ENCODE results near the gene ITIH2.

ITIH2 gene

GRCh38 chr10:7722927-7723529, 19.9 kb downstream of the ITIH2 start:
- no peaks in the 10 kb centered on the region for H3K4me1 ChIP-seq (ENCODE audit: control insufficient read depth in 2 of 2, insufficient read depth in 1 of 2, low read depth in 1 of 2, low read length in 2 of 2)
- H2AFZ ChIP-seq (ENCODE audit: low read length), result no peak overlapping the region
- H3K9me3 ChIP-seq (replicated peaks in 1 of 2; ENCODE audit: control insufficient read depth in 2 of 2, insufficient read depth in 1 of 2, low read depth in 1 of 2, low read length in 2 of 2), result no peaks in the 10 kb centered on the region
- H3K14ac ChIP-seq (ENCODE audit: low read length), result no peak overlapping the region
- H2AK5ac ChIP-seq (ENCODE audit: low read depth, low read length), result no peak overlapping the region
- peak overlapping the region; percentile 18 for H2BK12ac ChIP-seq (ENCODE audit: low read length)
- no peak overlapping the region for H4K8ac ChIP-seq (ENCODE audit: low read depth, low read length)
- H3K18ac ChIP-seq (ENCODE audit: low read length), result no peak overlapping the region
- H2BK15ac ChIP-seq (ENCODE audit: low read length), result no peak overlapping the region
- WGBS, 2 donors (ENCODE audit: extremely low coverage in 2 of 2, insufficient read length in 2 of 2, insufficient replicate concordance in 1 of 2), result 97% methylated on average over 6 of the region's 18 CpGs; no CpG with 5 or more reads in 1 of the 2 donors
- no peaks in the 10 kb centered on the region for H3K36me3 ChIP-seq (replicated peaks in 1 of 2; ENCODE audit: control insufficient read depth in 2 of 2, insufficient read depth in 2 of 2, low read length in 2 of 2)
- no peak overlapping the region for H4K91ac ChIP-seq (ENCODE audit: low read depth, low read length, poor library complexity)
- no peak overlapping the region for H3K9ac ChIP-seq (ENCODE audit: low read depth, low read length, poor library complexity)
- peaks cover 0 to 5% (median 0%) of the 10 kb centered on the region in 3 experiments for H3K27me3 ChIP-seq (ENCODE audit: control insufficient read depth in 3 of 3, insufficient read depth in 3 of 3, low read depth in 1 of 3, low read length in 3 of 3)
- peak overlapping the region in 1 of 2 donors; percentile 61 for H3K4me3 ChIP-seq (ENCODE audit: low read length in 2 of 2)
- DNase-seq (ENCODE audit: low spot score), result no peak
- peak overlapping the region; percentile 22 for H3K23ac ChIP-seq (ENCODE audit: low read depth, low read length, poor library complexity)
- H3K79me1 ChIP-seq (ENCODE audit: low read depth, low read length), result no peaks in the 10 kb centered on the region
- no peak overlapping the region for H2BK120ac ChIP-seq (ENCODE audit: low read depth, low read length)
- no peak overlapping the region for H2BK5ac ChIP-seq (ENCODE audit: low read length)
- no peak overlapping the region for H3K4ac ChIP-seq (ENCODE audit: low read length)
- no peak overlapping the region for H3K27ac ChIP-seq (replicated peaks; ENCODE audit: low read length)
- H3K4me2 ChIP-seq (ENCODE audit: insufficient read depth, low read length, poor library complexity, severe bottlenecking), result no peak overlapping the region

- no peak overlapping the region for H4K8ac ChIP-seq (ENCODE audit: low read depth, low read length)
- H3K14ac ChIP-seq (ENCODE audit: low read length), result no peak overlapping the region
- no peaks in the 10 kb centered on the region for H3K9me3 ChIP-seq (replicated peaks in 1 of 2; ENCODE audit: control insufficient read depth in 2 of 2, insufficient read depth in 1 of 2, low read depth in 1 of 2, low read length in 2 of 2)
- no peak overlapping the region for H3K23ac ChIP-seq (ENCODE audit: low read depth, low read length, poor library complexity)
- no peak overlapping the region for H2BK12ac ChIP-seq (ENCODE audit: low read length)
- no peak overlapping the region for H2BK15ac ChIP-seq (ENCODE audit: low read length)
- no CpG with 5 or more reads among the region's 13 CpGs for WGBS, 2 donors (ENCODE audit: extremely low coverage in 2 of 2, insufficient read length in 2 of 2, insufficient replicate concordance in 1 of 2)
- H3K36me3 ChIP-seq (replicated peaks in 1 of 2; ENCODE audit: control insufficient read depth in 2 of 2, insufficient read depth in 2 of 2, low read length in 2 of 2), result no peaks in the 10 kb centered on the region
- no peak overlapping the region for H3K4ac ChIP-seq (ENCODE audit: low read length)
- H3K4me2 ChIP-seq (ENCODE audit: insufficient read depth, low read length, poor library complexity, severe bottlenecking), result no peak overlapping the region
- no peak overlapping the region for H2AK5ac ChIP-seq (ENCODE audit: low read depth, low read length)
- peaks cover 0 to 3% of the 10 kb centered on the region in 2 donors for H3K4me1 ChIP-seq (ENCODE audit: control insufficient read depth in 2 of 2, insufficient read depth in 1 of 2, low read depth in 1 of 2, low read length in 2 of 2)
- H3K4me3 ChIP-seq (ENCODE audit: low read length in 2 of 2), result no peak overlapping the region
- no peak overlapping the region for H2BK5ac ChIP-seq (ENCODE audit: low read length)
- no peak overlapping the region for H2AFZ ChIP-seq (ENCODE audit: low read length)
- no peak overlapping the region for H3K9ac ChIP-seq (ENCODE audit: low read depth, low read length, poor library complexity)
- H3K27ac ChIP-seq (replicated peaks; ENCODE audit: low read length), result no peak overlapping the region
- peak overlapping the region; percentile 67 for H3K18ac ChIP-seq (ENCODE audit: low read length)
- DNase-seq (ENCODE audit: low spot score), result no peak
- H3K27me3 ChIP-seq (ENCODE audit: control insufficient read depth in 3 of 3, insufficient read depth in 3 of 3, low read depth in 1 of 3, low read length in 3 of 3), result no peaks in the 10 kb centered on the region
- no peak overlapping the region for H4K91ac ChIP-seq (ENCODE audit: low read depth, low read length, poor library complexity)
- no peak overlapping the region for H2BK120ac ChIP-seq (ENCODE audit: low read depth, low read length)
- no peaks in the 10 kb centered on the region for H3K79me1 ChIP-seq (ENCODE audit: low read depth, low read length)
Observed at GRCh38 chr10:7734821-7735220, 31.7 kb downstream of the ITIH2 start.

GRCh38 chr10:7738536-7739407, 35.7 kb downstream of the ITIH2 start:
- peaks cover 0 to 3% of the 10 kb centered on the region in 2 donors for H3K4me1 ChIP-seq (ENCODE audit: control insufficient read depth in 2 of 2, insufficient read depth in 1 of 2, low read depth in 1 of 2, low read length in 2 of 2)
- H3K14ac ChIP-seq (ENCODE audit: low read length), result no peak overlapping the region
- H3K9me3 ChIP-seq (replicated peaks in 1 of 2; ENCODE audit: control insufficient read depth in 2 of 2, insufficient read depth in 1 of 2, low read depth in 1 of 2, low read length in 2 of 2), result no peaks in the 10 kb centered on the region
- H2BK15ac ChIP-seq (ENCODE audit: low read length), result no peak overlapping the region
- H3K23ac ChIP-seq (ENCODE audit: low read depth, low read length, poor library complexity), result peak overlapping the region; percentile 4
- no peak overlapping the region for H2BK120ac ChIP-seq (ENCODE audit: low read depth, low read length)
- H4K91ac ChIP-seq (ENCODE audit: low read depth, low read length, poor library complexity), result no peak overlapping the region
- no peak overlapping the region for H4K8ac ChIP-seq (ENCODE audit: low read depth, low read length)
- H3K27me3 ChIP-seq (ENCODE audit: control insufficient read depth in 3 of 3, insufficient read depth in 3 of 3, low read depth in 1 of 3, low read length in 3 of 3), result no peaks in the 10 kb centered on the region
- H2BK12ac ChIP-seq (ENCODE audit: low read length), result no peak overlapping the region
- H3K4ac ChIP-seq (ENCODE audit: low read length), result no peak overlapping the region
- H2BK5ac ChIP-seq (ENCODE audit: low read length), result no peak overlapping the region
- peak overlapping the region; percentile 11 for H3K18ac ChIP-seq (ENCODE audit: low read length)
- no peaks in the 10 kb centered on the region for H3K36me3 ChIP-seq (replicated peaks in 1 of 2; ENCODE audit: control insufficient read depth in 2 of 2, insufficient read depth in 2 of 2, low read length in 2 of 2)
- no peak overlapping the region for H3K4me3 ChIP-seq (ENCODE audit: low read length in 2 of 2)
- peak overlapping the region; percentile 58 for H2AFZ ChIP-seq (ENCODE audit: low read length)
- H2AK5ac ChIP-seq (ENCODE audit: low read depth, low read length), result no peak overlapping the region
- no CpG with 5 or more reads among the region's 20 CpGs for WGBS, 2 donors (ENCODE audit: extremely low coverage in 2 of 2, insufficient read length in 2 of 2, insufficient replicate concordance in 1 of 2)
- no peak overlapping the region for H3K4me2 ChIP-seq (ENCODE audit: insufficient read depth, low read length, poor library complexity, severe bottlenecking)
- no peak for DNase-seq (ENCODE audit: low spot score)
- no peak overlapping the region for H3K9ac ChIP-seq (ENCODE audit: low read depth, low read length, poor library complexity)
- H3K27ac ChIP-seq (replicated peaks; ENCODE audit: low read length), result no peak overlapping the region
- H3K79me1 ChIP-seq (ENCODE audit: low read depth, low read length), result no peaks in the 10 kb centered on the region

DNA sequence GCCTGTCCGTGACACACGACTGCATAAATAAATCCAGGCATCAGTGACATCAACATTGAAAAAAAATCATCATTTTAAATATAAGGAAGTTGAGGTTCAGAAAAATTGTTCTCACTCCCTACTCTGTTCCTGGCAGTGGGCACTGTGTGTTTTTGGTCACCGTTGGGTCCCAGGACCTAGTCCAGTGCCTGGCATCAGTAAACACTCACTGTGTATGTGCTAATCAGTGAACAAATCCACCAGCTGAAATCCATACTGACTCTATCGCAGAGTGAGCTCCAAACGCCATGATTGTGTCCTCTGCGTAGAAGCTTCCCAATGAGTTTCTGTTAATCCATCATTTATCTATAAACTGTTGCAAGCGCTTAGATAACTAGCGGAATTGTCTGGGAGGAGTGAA, 41.2 kb downstream of the ITIH2 start:
- Histone ChIP-seq H3K4me1 (ENCODE audit: control insufficient read depth in 2 of 2, insufficient read depth in 1 of 2, low read depth in 1 of 2, low read length in 2 of 2) (no peaks in the 10 kb centered on the region), H2BK12ac (ENCODE audit: low read length) (no peak overlapping the region), H2BK120ac (ENCODE audit: low read depth, low read length) (no peak overlapping the region), H3K23ac (ENCODE audit: low read depth, low read length, poor library complexity) (no peak overlapping the region), H4K91ac (ENCODE audit: low read depth, low read length, poor library complexity) (no peak overlapping the region), H3K9me3 (replicated peaks in 1 of 2; ENCODE audit: control insufficient read depth in 2 of 2, insufficient read depth in 1 of 2, low read depth in 1 of 2, low read length in 2 of 2) (no peaks in the 10 kb centered on the region), H3K18ac (ENCODE audit: low read length) (no peak overlapping the region), H3K4me2 (ENCODE audit: insufficient read depth, low read length, poor library complexity, severe bottlenecking) (no peak overlapping the region), H3K79me1 (ENCODE audit: low read depth, low read length) (no peaks in the 10 kb centered on the region), H2AK5ac (ENCODE audit: low read depth, low read length) (no peak overlapping the region), H3K14ac (ENCODE audit: low read length) (no peak overlapping the region), H2BK15ac (ENCODE audit: low read length) (no peak overlapping the region), H3K4ac (ENCODE audit: low read length) (no peak overlapping the region), H3K27ac (replicated peaks; ENCODE audit: low read length) (no peak overlapping the region), H3K27me3 (ENCODE audit: control insufficient read depth in 3 of 3, insufficient read depth in 3 of 3, low read depth in 1 of 3, low read length in 3 of 3) (no peaks in the 10 kb centered on the region), H2BK5ac (ENCODE audit: low read length) (no peak overlapping the region), H3K4me3 (ENCODE audit: low read length in 2 of 2) (no peak overlapping the region), H3K9ac (ENCODE audit: low read depth, low read length, poor library complexity) (no peak overlapping the region), H4K8ac (ENCODE audit: low read depth, low read length) (no peak overlapping the region), H2AFZ (ENCODE audit: low read length) (no peak overlapping the region), H3K36me3 (replicated peaks in 1 of 2; ENCODE audit: control insufficient read depth in 2 of 2, insufficient read depth in 2 of 2, low read length in 2 of 2) (no peaks in the 10 kb centered on the region)
- no CpG with 5 or more reads among the region's 8 CpGs for WGBS, 2 donors (ENCODE audit: extremely low coverage in 2 of 2, insufficient read length in 2 of 2, insufficient replicate concordance in 1 of 2)
- DNase-seq (ENCODE audit: low spot score), result no peak
